Fibroblast of lung (primary cell): ENCODE data around the gene PC. TPM values are rescaled to one million over a fixed set of nuclear protein-coding genes. Genes with fewer than 3 reads are reported as not detected.

Experiments
- DNase-seq, 2 donors: peaks; one replicate each; pipeline versions ENCODE4 v3.0.0 to v3.0.0-alpha.2; 2010; ENCODE audit warnings: low read depth in 2 of 2
- H2AFZ ChIP-seq: 2 replicates; pipeline ENCODE4 v1.5.1; 2012; ENCODE audit warnings: low read length, control low read depth, inconsistent platforms
- H3K27ac ChIP-seq: 2 replicates; pipeline ENCODE4 v1.5.1; 2011; ENCODE audit warnings: low read length, control low read depth; ENCODE audit not compliant: insufficient read depth
- H3K27me3 ChIP-seq: 2 replicates; pipeline ENCODE4 v1.5.1; 2011; ENCODE audit warnings: mild to moderate bottlenecking, low read length; ENCODE audit not compliant: control insufficient read depth, insufficient read depth
- H3K36me3 ChIP-seq: 2 replicates; pipeline ENCODE4 v1.5.1; 2011; ENCODE audit warnings: low read length; ENCODE audit not compliant: control insufficient read depth, insufficient read depth
- H3K4me1 ChIP-seq: 2 replicates; pipeline ENCODE4 v1.5.1; 2011; ENCODE audit warnings: low read length; ENCODE audit not compliant: control insufficient read depth, insufficient read depth; ENCODE audit errors: extremely low read depth
- H3K4me2 ChIP-seq: 2 replicates; pipeline ENCODE4 v1.5.1; 2011; ENCODE audit warnings: low read length, control low read depth; ENCODE audit not compliant: insufficient read depth; ENCODE audit errors: extremely low read depth
- H3K4me3 ChIP-seq, 4 experiments: fragments of 200-600 bp in 1 of 4; sonication (generic) in 1 of 4; replicated peaks in 1 of 4; 2 replicates each; pipeline ENCODE4 v1.5.1; 2011 to 2016; ENCODE audit warnings: low read length in 4 of 4, low read depth in 3 of 4, mild to moderate bottlenecking in 3 of 4, control low read depth in 2 of 4, inconsistent platforms in 1 of 4, mixed read lengths in 1 of 4; ENCODE audit not compliant: insufficient read depth in 1 of 4; ENCODE audit errors: control extremely low read depth in 1 of 4
- H3K79me2 ChIP-seq: 2 replicates; pipeline ENCODE4 v1.5.1; 2012; ENCODE audit warnings: mild to moderate bottlenecking, low read length, inconsistent platforms; ENCODE audit not compliant: control insufficient read depth, insufficient read depth
- H3K9ac ChIP-seq: 2 replicates; pipeline ENCODE4 v1.5.1; 2011; ENCODE audit warnings: mild to moderate bottlenecking, low read length, control low read depth; ENCODE audit not compliant: insufficient read depth
- H3K9me3 ChIP-seq: 2 replicates; pipeline ENCODE4 v1.5.1; 2012; ENCODE audit warnings: low read depth, low read length; ENCODE audit not compliant: control insufficient read depth, insufficient read depth
- H4K20me1 ChIP-seq: 2 replicates; pipeline ENCODE4 v1.5.1; 2011; ENCODE audit warnings: low read length; ENCODE audit not compliant: control insufficient read depth, insufficient read depth; ENCODE audit errors: extremely low read depth
- CTCF ChIP-seq, 2 donors: IDR thresholded peaks in 1 of 2; conservative IDR thresholded peaks in 1 of 2; 1 replicate in 1 of 2; 2 replicates in 1 of 2; pipeline ENCODE4 v1.5.1; 2011 to 2012; ENCODE audit warnings: low read length in 2 of 2, control low read depth in 1 of 2, inconsistent platforms in 1 of 2, low read depth in 1 of 2, mild to moderate bottlenecking in 1 of 2
- EZH2 ChIP-seq: IDR thresholded peaks from 2 replicates; pipeline ENCODE4 v1.5.1; 2012; ENCODE audit warnings: low read length, control low read depth, mild to moderate bottlenecking; ENCODE audit errors: missing control alignments
- polyA plus RNA-seq, 2 donors: library from polyadenylated mRNA; depleted of rRNA in 1 of 2; stranded (reverse) in 1 of 2; unstranded in 1 of 2; fragments of >200 nt; gene quantifications; 2 replicates each; pipeline ENCODE4 v1.2.1, GENCODE V29; 2011 to 2012; ENCODE audit warnings: missing spikeins in 1 of 2
- total RNA-seq: library from RNA; depleted of rRNA; stranded (reverse); fragments of >200 nt; gene quantifications from 2 replicates; pipeline ENCODE4 v1.2.1, GENCODE V29; 2014

Gene PC
- total and polyA plus RNA-seq, 2 donors (not counting 1 experiment from before 2014, with no cell fraction given) = 5.1 to 22.8 TPM

- Histone ChIP-seq H3K4me2 (no peak overlapping the region), H3K4me1 (peaks cover 13% of the 10 kb centered on the region), H3K9me3 (no peaks in the 10 kb centered on the region), H2AFZ (no peak overlapping the region), H3K79me2 (no peaks in the 10 kb centered on the region), H3K4me3 (no peak overlapping the region), H4K20me1 (no peaks in the 10 kb centered on the region), H3K27ac (no peak overlapping the region), H3K27me3 (no peaks in the 10 kb centered on the region), H3K36me3 (peaks cover 1% of the 10 kb centered on the region), H3K9ac (no peak overlapping the region)
- TF ChIP-seq CTCF (conservative IDR thresholded peaks at IDR 0.05 in 1 of 2, IDR thresholded peaks at IDR 0.05 in 1 of 2; ENCODE audit: low read depth in 1 of 2, low read length in 2 of 2) = no peak
- TF ChIP-seq EZH2 = no peak
- DNase-seq = no peak
Observed at GRCh38 chr11:66953081-66953833, 4.9 kb downstream of the PC start.

GRCh38 chr11:66951927-66952337 lies 6.3 kb downstream of the PC start:
- peak in 1 of 2 donors; percentile 70 for DNase-seq
- peaks cover 1% of the 10 kb centered on the region for H3K36me3 ChIP-seq
- H3K9ac ChIP-seq = no peak overlapping the region
- H3K4me3 ChIP-seq = no peak overlapping the region
- no peaks in the 10 kb centered on the region for H4K20me1 ChIP-seq
- no peak overlapping the region for H3K27ac ChIP-seq
- no peaks in the 10 kb centered on the region for H3K9me3 ChIP-seq
- H3K27me3 ChIP-seq = no peaks in the 10 kb centered on the region
- no peaks in the 10 kb centered on the region for H3K79me2 ChIP-seq
- H3K4me2 ChIP-seq = no peak overlapping the region
- peaks cover 13% of the 10 kb centered on the region for H3K4me1 ChIP-seq
- H2AFZ ChIP-seq = no peak overlapping the region
- no peak for TF ChIP-seq EZH2
- no peak for TF ChIP-seq CTCF (conservative IDR thresholded peaks at IDR 0.05 in 1 of 2, IDR thresholded peaks at IDR 0.05 in 1 of 2; ENCODE audit: low read depth in 1 of 2, low read length in 2 of 2)

- Histone ChIP-seq H3K4me2 (no peak overlapping the region), H3K36me3 (peaks cover 1% of the 10 kb centered on the region), H3K4me3 (no peak overlapping the region), H3K79me2 (no peaks in the 10 kb centered on the region), H3K9me3 (no peaks in the 10 kb centered on the region), H4K20me1 (no peaks in the 10 kb centered on the region), H3K4me1 (peaks cover 9% of the 10 kb centered on the region), H3K27me3 (no peaks in the 10 kb centered on the region), H2AFZ (no peak overlapping the region), H3K27ac (no peak overlapping the region), H3K9ac (no peak overlapping the region)
- DNase-seq = no peak
- no peak for TF ChIP-seq CTCF (conservative IDR thresholded peaks at IDR 0.05 in 1 of 2, IDR thresholded peaks at IDR 0.05 in 1 of 2; ENCODE audit: low read depth in 1 of 2, low read length in 2 of 2)
- no peak for TF ChIP-seq EZH2
Observed at GRCh38 chr11:66951135-66951534, 7.0 kb downstream of the PC start.
